MCF 10A (cell line): ENCODE data around the gene ADGRL2. TPM values are rescaled to one million over a fixed set of nuclear protein-coding genes. Genes with fewer than 3 reads are reported as not detected.

Experiments used
- BruUV-seq: library from RNA; stranded (reverse); fragments of 400-500 nt; replicated peaks from 2 replicates; lab custom pipeline; 2021; lab: Mats Ljungman, UMichigan
- CTCF ChIA-PET: fragments of 300-600 bp; sonication (Branson Sonifier 250); formaldehyde crosslinking; extraction: SDS; loops from one replicate; lab custom pipeline; 2021; ENCODE audit warnings: antibody characterized with exemption, inconsistent platforms; lab: Yijun Ruan, JAX
- POLR2A ChIA-PET: fragments of 300-600, 350-650 bp; sonication (Branson Sonifier 250); formaldehyde crosslinking; extraction: SDS; loops from one replicate; lab custom pipeline; 2020; ENCODE audit warnings: antibody characterized with exemption, inconsistent platforms; lab: Yijun Ruan, JAX
- DNase-seq: peaks from one replicate; pipeline ENCODE4 v3.0.0-alpha.2; 2018; ENCODE audit not compliant: unreplicated experiment
- H3K27ac Mint-ChIP-seq: one replicate; pipeline ENCODE4 v1.8.0; 2022; ENCODE audit warnings: mild to moderate bottlenecking, low read depth, mixed read lengths; ENCODE audit not compliant: unreplicated experiment
- H3K27me3 Mint-ChIP-seq: one replicate; pipeline ENCODE4 v1.8.0; 2022; ENCODE audit warnings: mixed read lengths; ENCODE audit not compliant: insufficient read depth, unreplicated experiment
- H3K36me3 Mint-ChIP-seq: one replicate; pipeline ENCODE4 v1.8.0; 2022; ENCODE audit warnings: mild to moderate bottlenecking, moderate library complexity, mixed read lengths; ENCODE audit not compliant: insufficient read depth, unreplicated experiment
- H3K4me1 Mint-ChIP-seq: one replicate; pipeline ENCODE4 v1.8.0; 2022; ENCODE audit warnings: mixed read lengths; ENCODE audit not compliant: insufficient read depth, unreplicated experiment
- H3K4me3 Mint-ChIP-seq: one replicate; pipeline ENCODE4 v1.8.0; 2022; ENCODE audit warnings: mild to moderate bottlenecking, moderate library complexity, mixed read lengths; ENCODE audit not compliant: unreplicated experiment
- H3K9me3 Mint-ChIP-seq: one replicate; pipeline ENCODE4 v1.8.0; 2022; ENCODE audit warnings: mixed read lengths; ENCODE audit not compliant: unreplicated experiment
- intact Hi-C: fragments of 100-400 bp; cut with micrococcal nuclease; formaldehyde crosslinking; loops from 2 replicates; pipeline ENCODE4 v1.14.1; 2022
- total RNA-seq: library from RNA; stranded (reverse); gene quantifications from 2 replicates; pipeline ENCODE4 v1.2.3, GENCODE V29; 2022
- TF ChIP-seq, protein P1 (sequence below): fragments of 200-600 bp; IDR thresholded peaks from one replicate; pipeline ENCODE4 v1.8.0; 2022; ENCODE audit warnings: antibody characterized with exemption, mild to moderate bottlenecking; ENCODE audit not compliant: unreplicated experiment

The ADGRL2 gene
- total RNA-seq, 1 experiment from 2014 or later, result 3.0 TPM

DNA sequence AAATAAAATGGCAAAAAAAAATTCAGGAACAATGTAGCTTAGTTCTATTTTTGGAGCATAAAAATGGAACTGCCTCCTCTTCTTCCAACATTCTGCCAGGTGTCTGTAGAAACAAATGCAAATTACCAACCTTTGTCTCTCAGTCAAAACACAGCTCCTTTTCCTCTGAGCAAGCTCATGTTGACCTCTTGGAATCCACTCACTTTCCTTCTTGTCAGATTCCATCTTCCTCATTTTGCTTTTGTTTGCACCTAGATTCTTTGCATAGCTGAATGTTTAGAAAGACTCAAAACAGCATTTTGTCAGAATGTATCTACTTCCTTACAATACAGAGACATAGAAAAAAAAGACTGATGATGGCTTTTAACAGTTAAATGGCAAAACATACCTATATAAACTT is 178.2 kb downstream of the ADGRL2 start:
- Mint-ChIP-seq H3K4me3 (no peak overlapping the region), H3K27me3 (no peaks in the 10 kb centered on the region), H3K9me3 (no peaks in the 10 kb centered on the region), H3K4me1 (no peaks in the 10 kb centered on the region), H3K36me3 (no peaks in the 10 kb centered on the region), H3K27ac (no peak overlapping the region)
- TF ChIP-seq, protein P1, sequence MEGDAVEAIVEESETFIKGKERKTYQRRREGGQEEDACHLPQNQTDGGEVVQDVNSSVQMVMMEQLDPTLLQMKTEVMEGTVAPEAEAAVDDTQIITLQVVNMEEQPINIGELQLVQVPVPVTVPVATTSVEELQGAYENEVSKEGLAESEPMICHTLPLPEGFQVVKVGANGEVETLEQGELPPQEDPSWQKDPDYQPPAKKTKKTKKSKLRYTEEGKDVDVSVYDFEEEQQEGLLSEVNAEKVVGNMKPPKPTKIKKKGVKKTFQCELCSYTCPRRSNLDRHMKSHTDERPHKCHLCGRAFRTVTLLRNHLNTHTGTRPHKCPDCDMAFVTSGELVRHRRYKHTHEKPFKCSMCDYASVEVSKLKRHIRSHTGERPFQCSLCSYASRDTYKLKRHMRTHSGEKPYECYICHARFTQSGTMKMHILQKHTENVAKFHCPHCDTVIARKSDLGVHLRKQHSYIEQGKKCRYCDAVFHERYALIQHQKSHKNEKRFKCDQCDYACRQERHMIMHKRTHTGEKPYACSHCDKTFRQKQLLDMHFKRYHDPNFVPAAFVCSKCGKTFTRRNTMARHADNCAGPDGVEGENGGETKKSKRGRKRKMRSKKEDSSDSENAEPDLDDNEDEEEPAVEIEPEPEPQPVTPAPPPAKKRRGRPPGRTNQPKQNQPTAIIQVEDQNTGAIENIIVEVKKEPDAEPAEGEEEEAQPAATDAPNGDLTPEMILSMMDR, result no peak
- no peak for DNase-seq
- CTCF ChIA-PET, result interaction anchor here (0.6 to 0.8 kb wide), 2 partner anchors 13 to 747 kb away, joined by 3 read pairs; no protein-coding TSS in a partner anchor
- POLR2A ChIA-PET, result interaction anchor here (0.6 to 0.7 kb wide), 2 partner anchors 23 to 193 kb away, joined by 3 to 5 read pairs; no protein-coding TSS in a partner anchor
- intact Hi-C loops, result no loop called here
- BruUV-seq, result no TSS peak

DNA sequence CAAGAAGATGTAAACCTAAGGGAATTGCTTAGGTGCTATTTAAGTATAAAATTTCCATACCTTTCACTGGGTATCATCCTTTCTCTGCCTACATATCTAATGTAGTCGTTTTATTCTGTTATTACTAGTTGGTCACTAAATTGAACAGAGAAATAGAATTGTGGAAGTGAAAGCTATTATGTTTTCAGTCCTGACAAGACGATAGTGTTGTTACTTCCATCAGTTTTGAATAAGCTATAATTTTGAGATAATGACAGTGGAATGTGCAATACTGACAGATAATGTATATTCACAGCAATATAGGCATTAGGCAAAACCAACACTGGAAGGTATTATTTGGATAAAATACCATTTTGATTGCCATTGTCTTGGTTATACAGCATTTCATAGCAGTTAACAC is 181.8 kb downstream of the ADGRL2 start:
- Mint-ChIP-seq H3K4me3 (no peak overlapping the region), H3K9me3 (no peaks in the 10 kb centered on the region), H3K27ac (no peak overlapping the region), H3K36me3 (no peaks in the 10 kb centered on the region), H3K4me1 (no peaks in the 10 kb centered on the region), H3K27me3 (no peaks in the 10 kb centered on the region)
- TF ChIP-seq, protein P1, result no peak
- intact Hi-C loops, result no loop called here
- POLR2A ChIA-PET, result no interaction called here
- BruUV-seq, result no TSS peak
- CTCF ChIA-PET, result no interaction called here
- no peak for DNase-seq

DNA sequence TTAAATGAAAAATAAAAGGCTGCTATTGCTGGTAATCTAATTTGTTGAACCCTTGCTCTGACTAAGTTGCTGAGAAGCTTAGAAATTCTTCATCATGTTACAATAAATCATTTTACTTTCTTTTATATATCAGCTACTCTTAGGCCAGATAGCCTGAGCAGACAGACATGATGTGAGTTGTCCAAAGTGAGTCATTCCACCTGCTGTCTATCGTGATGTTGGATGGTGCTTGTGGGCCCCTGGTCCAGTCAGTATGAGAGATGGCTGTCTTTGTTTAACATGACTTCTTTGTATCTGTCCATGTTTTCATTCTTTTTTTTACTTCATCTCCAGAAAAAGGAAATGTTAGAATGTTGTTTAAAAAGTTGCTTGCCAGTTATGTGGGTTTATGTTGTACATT is 188.8 kb downstream of the ADGRL2 start:
- no peak overlapping the region for H3K27ac Mint-ChIP-seq
- no peak overlapping the region for H3K4me3 Mint-ChIP-seq
- TF ChIP-seq, protein P1, result no peak
- no peak for DNase-seq
- intact Hi-C loops, result no loop called here
- H3K9me3 Mint-ChIP-seq, result no peaks in the 10 kb centered on the region
- no TSS peak for BruUV-seq
- H3K36me3 Mint-ChIP-seq, result no peaks in the 10 kb centered on the region
- no peaks in the 10 kb centered on the region for H3K4me1 Mint-ChIP-seq
- ChIA-PET POLR2A (no interaction called here), CTCF (no interaction called here)
- no peaks in the 10 kb centered on the region for H3K27me3 Mint-ChIP-seq

DNA sequence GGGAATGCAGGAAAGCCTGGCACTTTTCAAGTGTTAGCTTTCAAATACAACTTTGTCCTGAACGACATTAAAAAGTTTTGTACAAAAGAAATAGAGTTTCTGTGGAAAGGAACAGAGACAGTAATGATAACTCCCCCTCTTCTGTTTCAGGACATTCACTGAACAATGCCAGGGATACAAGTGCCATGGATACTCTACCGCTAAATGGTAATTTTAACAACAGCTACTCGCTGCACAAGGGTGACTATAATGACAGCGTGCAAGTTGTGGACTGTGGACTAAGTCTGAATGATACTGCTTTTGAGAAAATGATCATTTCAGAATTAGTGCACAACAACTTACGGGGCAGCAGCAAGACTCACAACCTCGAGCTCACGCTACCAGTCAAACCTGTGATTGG is 189.5 kb downstream of the ADGRL2 start:
- BruUV-seq, result no TSS peak
- TF ChIP-seq, protein P1, result no peak
- Mint-ChIP-seq H3K36me3 (no peaks in the 10 kb centered on the region), H3K27me3 (no peaks in the 10 kb centered on the region), H3K4me1 (no peaks in the 10 kb centered on the region), H3K27ac (no peak overlapping the region), H3K9me3 (no peaks in the 10 kb centered on the region), H3K4me3 (no peak overlapping the region)
- POLR2A ChIA-PET, result no interaction called here
- intact Hi-C loops, result no loop called here
- CTCF ChIA-PET, result no interaction called here
- DNase-seq, result no peak
